GM19240 (cell line): ENCODE data around the gene OTOL1.
A peak's percentile ranks its signal among the peaks of the same experiment; 100 is the strongest.
"Not testable (repeated sequence)": the region's sequence is repeated elsewhere in the genome, so short reads cannot be mapped to it uniquely, and the experiment has no call there.

Source experiments
- DNase-seq: peaks from one replicate; pipeline ENCODE4 v3.0.0; 2011; ENCODE audit warnings: low spot score; ENCODE audit not compliant: insufficient read length

Gene OTOL1

DNA sequence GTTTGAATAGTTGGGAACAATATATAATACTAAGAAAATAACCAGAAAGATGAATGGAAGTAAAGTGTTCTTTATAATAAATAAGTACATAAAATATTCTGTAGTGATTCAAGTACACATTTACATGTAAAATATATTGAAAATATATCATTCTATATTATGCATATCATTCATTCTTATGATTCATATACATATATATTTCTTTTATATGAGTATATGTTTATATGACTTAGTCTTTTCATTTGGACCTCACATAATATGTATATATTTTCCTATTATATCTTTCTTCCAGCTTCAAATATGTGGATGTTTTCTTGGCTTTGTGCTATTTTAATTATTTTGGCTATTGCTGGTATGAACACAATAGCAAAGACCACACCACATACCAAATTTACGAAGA lies at the start of gene OTOL1:
Gene OTOL1 (plus strand): TSS at position 301 of the 400 bp plus-strand sequence. CDS start 0 bp downstream, at position 301.
- no peak for DNase-seq

DNA sequence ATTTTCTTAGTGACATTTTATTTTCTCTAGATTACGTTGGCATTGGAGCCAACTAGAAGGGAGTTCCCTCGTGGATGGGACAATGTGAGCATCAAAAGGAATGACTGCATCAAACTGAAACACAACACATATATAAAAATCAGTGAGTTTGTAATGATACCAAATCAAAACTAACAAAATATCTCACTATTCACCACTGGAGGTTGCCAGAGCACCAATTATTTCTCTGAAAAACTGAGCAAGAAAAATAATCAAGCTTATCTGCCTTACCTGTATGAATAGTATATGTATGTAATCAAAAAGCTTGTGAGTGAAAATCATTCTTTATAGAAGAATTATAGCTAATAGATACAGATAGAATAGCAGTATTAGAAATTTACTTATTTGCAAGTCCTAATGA lies 46.8 kb upstream of the OTOL1 start:
- DNase-seq = no peak

DNA sequence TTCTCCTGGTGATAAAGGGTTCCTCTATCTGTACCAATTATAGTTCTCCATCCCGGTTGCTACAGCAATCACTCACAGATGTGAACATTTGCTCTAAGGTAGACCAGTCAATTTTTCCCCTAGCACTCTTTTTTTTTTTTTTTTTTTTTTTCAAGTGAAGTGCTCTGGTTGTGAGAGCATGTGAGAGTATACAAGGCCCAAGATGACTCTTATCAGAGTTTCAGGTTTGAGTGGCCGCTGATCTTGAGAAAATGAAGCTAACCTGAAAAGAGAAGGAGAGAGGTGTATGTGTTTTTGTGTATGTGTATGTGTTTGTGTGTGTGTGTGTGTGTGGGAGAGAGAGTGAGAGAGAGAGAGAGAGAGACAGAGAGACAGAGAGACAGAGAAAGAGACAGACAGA lies 44.4 kb upstream of the OTOL1 start:
- DNase-seq = no peak

DNA sequence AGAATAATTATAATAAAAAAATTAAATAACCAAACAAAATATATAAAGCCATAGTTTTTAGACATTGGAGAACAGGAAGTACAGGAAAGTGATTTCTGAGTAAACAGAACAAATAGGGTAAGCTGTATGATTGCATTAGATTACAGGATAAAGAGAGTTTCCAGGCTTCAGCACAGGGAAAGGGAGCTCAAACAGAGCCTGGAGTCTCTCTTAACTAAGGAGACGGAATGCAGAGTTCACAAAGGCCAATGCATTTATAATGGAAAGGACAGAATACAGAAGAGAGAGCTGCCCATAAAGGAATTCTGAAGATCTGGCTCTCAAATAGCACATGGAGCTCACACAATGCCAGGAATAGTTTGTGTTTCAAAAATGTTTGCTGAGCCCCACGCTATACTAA lies 42.0 kb upstream of the OTOL1 start:
- DNase-seq = no peak

DNA sequence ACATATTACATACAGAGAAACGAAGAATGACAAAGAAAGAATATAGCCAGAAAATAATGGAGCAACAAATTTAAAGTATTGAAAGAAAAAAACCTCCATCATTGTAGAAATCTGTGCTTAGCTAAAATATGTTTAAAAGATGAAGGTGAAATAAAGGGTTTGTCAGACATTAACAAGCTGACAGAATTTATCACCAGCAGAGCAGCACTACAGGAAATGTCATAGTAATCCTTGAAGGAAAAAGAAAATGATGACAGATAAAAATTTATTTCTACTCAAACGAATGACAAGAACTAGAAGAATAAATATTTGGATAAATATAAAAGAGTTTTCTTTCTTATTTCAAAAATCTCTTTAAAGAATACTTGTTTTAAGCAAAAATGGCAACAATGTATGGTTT lies 40.6 kb upstream of the OTOL1 start:
- no peak for DNase-seq

DNA sequence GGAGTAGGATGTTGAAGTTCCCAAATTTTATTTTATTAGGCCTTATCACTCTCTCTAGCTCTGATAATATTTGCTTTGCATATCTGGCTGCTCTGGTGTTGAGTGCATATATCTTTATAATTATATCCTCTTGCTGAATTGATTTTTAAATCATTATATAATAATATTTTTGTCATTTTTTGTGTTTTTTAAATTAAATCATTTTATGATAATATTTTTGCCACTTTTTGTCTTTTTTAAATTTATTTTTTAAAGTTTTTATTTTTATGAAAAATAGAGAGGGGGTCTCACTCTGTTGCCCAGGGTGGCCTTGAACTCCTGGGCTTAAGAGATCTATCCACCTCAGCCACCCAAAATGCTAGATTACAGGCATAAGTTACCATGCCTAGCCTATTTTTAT lies 34.5 kb upstream of the OTOL1 start:
- no peak for DNase-seq

DNA sequence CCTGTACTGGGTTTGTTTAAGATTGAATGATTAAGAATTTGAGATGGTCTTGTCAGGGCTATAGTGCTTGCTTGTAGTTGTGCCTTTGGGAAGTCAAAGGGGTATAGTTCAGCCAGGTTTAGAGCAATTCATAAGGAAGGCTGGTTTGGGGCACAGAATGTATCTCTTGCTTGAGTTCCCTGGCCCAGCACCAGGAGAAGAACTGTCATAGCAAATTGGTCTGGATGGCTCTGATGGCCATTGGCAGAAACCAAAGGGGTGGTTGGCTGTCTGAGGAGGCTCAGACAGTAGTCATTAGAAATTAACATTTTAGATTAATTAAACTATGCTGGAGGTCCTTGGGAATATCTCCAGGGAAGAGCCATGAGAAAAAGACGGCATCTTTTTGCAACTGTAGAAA lies 25.4 kb upstream of the OTOL1 start:
- DNase-seq = no peak

DNA sequence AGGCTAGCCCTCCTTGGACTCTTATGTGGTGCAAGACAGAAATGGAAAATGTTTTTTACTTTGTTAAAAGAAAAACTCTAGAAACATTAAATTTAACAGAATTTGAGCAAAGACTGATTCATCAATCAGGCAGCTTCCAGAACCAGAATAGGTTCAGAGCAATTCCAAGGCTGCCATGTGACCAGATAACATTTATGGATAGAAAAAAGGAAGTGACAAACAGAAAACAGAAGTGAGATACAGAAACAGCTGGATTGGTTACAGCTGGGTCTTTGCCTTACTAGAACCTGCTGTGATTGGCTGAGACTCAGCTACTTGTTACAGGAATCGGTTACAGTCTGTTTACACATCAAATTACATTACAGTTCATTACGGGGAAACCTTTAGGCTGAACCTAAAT lies 22.5 kb upstream of the OTOL1 start:
- DNase-seq = no peak

DNA sequence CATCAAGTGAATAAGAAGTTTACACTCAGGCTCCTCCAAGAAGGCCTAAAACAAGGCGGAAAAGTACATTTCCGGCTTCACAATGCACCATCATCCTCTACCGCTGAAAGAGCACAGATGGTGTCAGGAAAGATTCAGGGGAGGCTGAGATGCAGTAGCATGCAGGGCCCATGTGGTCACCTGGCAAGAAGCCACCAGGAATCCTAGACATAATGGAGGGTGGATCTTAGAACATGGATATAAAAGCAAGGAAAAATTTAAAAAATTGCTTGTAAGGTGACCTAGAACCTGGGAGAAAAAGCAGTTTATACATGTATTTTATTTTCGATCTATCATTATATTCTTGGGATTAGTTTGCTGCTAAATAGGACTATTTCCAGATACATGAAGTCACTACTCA lies 21.9 kb upstream of the OTOL1 start:
- DNase-seq = no peak

DNA sequence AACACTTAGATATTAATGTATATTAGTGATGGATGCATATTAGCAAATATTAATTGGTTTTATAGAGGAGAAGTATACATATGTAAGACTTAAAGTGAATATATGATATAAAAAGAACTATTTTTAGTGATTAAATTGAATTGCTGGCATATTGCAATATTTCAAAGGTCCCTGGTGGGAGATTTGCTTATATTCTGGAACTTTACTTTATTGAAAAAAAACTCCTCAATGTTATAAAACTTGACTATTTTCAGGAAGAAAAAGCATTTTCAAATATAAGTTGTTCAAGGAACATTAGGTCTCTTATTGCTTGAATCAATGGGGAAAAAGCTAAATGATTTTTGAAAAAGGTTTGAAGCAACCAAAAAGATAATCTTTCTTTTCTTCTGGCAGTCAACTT lies 21.4 kb upstream of the OTOL1 start:
- DNase-seq = no peak

DNA sequence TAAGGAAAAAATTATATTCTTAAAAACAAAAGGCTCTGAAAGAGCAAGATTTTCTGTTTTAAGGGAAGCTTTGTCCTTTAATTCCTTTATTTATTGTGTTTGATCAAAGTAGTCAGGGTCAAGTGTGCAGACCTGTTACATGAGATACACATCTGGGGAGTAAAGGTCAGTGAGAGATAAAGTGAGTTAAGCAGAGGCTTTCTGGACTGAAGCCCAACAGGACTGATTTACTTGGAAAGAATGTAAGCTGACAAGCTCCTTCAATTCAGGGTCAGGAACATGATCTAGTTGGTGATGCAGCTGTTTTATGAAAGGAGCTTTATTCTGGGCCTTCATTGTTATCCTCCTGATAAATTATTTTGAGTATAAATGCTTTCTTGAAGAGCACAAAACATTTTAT lies 20.7 kb upstream of the OTOL1 start:
- DNase-seq = no peak

DNA sequence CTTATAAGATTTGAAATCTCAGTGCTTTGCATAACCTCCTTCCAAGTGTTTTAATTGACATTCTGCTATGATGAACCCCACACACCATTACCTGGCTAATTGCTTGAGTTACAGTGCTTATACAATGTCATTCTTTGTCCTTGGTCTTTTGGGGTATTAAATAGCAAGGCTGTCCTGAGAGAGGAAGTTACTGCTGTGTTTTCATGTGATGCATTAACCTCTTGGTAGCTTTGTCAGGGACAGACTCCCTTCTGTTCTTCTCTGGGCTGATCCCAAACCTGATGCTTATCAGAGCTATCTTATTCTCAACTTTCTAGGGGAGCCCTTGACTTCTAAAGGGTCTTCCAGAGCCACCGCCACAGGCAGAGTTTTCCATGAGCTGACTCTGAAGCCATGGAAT lies 12.4 kb upstream of the OTOL1 start:
- DNase-seq = no peak

DNA sequence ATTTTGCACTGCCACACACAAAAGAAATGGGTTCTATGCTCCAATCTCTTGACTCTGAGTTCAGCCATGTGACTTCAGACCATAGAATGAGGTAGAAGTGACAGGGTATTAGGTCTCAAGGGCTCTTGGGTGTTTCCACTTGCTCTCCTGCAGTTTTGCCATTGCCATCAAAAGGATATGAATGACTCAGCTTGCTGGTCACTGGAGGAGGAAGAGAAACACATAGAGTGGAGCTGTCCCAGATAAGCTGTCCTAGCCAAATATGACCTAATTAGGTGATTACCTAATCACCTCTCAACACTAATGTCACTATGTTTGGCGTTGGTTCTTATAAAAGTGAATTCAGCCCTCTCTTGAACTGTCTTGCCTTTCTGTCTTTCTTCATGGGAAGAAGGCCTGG lies 8.3 kb upstream of the OTOL1 start:
- DNase-seq = not testable (repeated sequence)

DNA sequence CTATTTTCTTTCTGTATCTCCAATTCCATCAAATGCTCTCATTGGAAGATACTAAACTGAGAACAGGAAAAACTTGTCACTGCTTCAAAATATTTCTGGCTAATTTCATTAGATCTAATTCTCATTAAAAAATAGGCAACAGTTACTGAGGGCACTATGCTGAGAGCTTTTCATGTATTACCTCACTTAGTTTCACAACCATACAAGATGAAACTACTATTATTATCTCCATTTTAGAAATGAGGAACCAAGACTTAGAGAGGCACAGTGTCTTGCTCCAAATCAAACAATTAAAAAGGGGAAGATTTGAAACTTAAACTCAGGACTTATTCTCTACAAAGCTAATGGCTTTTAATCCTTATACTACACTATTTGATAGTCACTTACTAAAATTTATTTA lies 7.2 kb upstream of the OTOL1 start:
- DNase-seq = no peak

DNA sequence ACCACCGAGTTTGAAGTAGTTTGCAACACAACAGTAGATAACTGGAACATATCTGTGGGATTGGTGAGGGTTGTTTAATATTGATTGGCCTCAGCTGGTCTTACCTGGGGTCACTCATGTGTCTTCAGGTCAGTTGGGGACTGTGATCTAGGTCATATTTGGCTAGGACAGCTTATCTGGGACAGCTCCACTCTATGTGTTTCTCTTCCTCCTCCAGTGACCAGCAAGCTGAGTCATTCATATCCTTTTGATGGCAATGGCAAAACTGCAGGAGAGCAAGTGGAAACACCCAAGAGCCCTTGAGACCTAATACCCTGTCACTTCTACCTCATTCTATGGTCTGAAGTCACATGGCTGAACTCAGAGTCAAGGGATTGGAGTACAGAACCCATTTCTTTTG lies 5.8 kb upstream of the OTOL1 start:
- not testable (repeated sequence) for DNase-seq

DNA sequence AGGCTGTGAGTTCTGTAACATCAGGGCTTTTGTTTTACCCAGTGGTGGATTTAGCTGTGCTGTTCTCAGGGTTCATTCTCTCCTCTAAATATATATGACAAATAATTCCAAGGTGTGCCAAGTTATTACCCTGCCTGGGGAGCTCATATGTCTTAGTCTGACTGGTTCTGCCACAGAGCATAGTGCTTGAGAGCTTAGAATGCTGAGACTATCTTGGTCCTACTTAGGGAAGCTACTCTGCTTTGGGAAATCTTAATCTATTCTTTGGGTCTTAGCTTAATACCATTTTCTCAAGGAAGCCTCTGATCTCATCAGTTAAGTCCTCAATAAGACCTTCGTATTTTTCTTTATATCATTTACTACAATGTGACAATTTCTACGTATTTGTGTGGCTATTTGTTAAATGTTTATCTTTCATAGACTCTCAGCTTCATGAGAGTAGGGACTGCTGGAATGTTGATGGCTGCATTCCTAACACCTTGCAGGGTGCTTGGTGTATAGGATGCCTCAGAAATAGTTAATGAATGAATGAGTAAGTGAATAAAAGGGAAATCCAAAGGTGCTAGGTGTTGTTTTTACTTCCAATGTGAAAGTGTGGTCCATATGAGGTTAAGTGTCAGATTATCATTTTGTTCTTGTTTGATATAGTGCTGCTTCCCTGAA lies 1.8 kb downstream of the OTOL1 start:
- no peak for DNase-seq

DNA sequence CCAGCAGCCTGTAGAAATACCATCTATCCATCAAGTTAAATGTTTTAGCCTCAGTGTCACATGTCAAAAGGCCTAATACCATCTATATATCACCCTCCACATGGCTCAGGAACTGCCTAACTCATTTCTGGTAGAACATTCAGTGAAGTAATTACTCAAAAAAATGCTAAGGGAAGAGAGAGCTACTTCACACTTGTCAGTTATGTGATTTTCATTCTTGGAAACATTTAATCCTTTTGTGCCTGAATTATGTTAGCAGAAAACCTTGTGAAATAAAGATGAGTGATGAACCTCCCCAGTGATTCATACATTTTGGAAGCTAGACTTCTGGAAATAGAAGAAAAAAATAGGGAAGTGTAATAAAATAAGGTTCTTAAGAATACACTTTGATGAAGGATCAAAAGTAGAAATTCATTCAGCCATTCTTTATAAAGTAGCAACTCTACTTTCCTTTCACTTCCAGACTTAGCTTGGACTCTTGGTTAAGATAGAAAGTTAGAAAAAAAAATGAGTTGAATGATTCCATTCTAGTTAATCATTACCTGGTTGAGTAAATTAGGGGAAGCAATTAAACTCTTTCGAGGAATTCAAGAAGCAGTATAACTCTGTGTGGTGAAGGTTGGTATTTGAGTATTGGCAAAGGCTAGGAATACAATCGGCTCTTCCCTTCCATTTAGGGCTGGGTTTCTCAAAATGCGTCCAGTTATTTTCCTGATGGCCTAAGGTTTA lies 3.6 kb downstream of the OTOL1 start:
- DNase-seq = no peak

DNA sequence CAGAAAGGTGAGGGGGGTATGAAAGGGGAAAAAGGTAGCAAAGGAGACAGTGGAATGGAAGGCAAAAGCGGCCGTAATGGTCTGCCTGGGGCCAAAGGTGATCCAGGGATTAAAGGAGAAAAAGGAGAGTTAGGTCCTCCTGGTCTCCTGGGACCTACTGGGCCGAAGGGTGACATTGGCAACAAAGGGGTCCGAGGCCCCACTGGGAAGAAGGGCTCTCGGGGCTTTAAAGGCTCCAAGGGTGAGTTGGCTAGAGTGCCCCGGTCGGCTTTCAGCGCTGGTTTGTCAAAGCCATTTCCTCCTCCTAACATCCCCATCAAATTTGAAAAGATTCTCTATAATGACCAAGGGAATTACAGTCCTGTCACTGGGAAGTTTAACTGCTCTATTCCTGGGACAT lies 6.7 kb downstream of the OTOL1 start:
- no peak for DNase-seq

DNA sequence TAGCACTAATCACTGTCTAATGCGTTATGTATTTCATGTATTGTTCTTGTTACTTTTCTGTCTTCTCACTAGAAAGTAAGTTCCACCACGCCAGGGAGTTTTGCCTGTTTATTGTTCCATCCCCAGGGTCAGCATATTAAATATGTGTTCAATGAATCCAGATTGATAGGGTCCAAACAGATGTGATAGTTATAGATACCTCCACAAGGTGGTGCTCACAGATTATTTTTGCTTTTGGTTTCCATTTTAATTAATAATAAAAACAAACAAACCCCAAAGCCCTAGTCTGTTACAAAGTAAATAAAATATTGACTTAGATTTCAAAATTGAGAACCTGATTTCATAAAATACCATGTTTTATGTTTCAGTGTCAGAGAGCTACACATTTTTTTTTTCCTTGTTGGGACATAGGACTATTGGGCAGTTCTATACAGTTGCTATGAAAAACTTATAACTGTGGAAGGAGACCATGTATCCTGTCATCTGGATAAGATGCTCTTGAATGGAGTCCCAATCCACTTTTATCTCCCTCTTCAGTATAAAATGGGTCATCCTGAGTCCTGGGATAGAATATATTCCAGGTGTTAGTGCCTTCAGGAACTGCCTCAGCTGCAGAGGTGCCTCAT lies 12.4 kb downstream of the OTOL1 start:
- peak; percentile 4 for DNase-seq

DNA sequence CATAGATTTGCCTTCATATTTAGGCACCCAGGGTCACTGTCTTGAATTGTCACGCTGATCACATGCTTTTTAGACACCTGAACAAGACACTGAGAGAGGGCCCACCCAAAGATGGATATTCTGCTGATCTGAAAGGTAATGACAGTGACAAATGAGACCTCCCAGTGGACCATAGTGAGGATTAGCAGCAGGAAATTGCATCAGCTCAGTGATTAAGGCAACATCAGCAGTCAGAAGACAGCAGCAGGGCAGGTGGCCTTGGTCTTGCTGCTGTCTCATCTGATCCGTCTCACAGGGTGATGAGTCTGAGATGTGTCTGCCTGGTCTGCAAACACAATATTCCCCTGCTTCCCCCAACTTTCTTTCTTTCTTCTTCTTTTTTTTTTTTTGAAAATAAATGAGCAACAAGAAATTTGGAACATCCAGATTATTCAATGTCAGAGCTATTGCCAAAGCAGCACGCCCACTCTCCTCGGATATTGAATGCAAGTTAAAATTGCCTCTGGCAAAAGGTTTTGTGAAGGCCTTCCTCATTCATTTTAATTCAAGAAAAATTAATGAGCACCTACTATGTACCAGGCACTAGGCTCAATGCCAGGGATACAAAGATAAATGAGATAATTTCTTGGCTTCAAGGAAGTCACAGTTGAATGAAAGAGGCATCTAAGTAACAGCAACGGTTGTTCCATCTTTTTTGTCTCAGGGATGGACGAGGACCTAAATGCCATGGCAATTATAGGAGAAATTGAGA lies 14.1 kb downstream of the OTOL1 start:
- DNase-seq = no peak

DNA sequence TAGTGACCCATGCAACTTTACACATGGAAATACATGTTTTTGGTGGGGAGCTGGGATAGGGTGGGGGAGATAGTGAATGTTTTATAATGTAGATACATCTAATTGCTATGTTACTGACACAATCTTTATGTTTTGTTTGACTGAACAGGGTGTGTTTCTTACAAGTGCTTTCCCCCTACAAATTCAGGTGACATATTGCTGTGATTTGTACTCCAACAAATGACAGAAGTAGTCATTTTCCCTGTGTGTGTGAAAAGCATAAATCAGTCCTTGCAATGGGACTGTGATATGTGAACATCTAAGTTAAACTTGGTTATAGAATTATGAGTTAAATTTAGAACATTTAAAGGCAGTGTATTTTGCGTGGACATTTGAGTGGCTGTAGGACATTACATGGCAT lies 27.3 kb downstream of the OTOL1 start:
- no peak for DNase-seq

DNA sequence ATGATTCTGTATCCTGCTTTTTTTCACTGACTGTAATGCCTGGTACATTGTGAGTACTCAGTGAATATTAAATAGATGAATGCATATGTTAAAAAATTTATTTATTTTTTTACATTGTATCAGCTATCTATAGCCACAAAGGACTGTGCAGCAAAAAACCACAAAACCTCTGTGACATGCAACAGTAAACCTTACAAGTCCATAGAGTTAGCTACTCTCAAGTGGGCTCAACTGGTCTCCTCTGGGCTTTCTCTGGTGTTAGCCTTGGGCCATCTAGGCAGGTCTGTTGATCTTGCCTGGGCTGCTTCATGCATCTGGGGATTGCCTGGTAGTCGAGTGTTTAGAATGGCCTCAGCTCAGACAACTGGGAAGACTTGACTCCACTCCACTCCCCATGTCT lies 35.3 kb downstream of the OTOL1 start:
- DNase-seq = no peak
